Stimulated activated CD4-positive, alpha-beta T cell treated with anti-CD3 and anti-CD28 coated beads, Interleukin-15, amount 100 ng/mL, for 48 hours (primary cell): ENCODE data around the gene HOXA5.

Experiments
- DNase-seq, 2 donors: peaks; one replicate each; pipeline ENCODE4 v3.0.0-alpha.2; 2020; ENCODE audit warnings: low read depth in 2 of 2

The HOXA5 gene

GRCh38 chr7:27107391-27108381 lies 35.8 kb downstream of the HOXA5 start:
- DNase-seq: no peak

GRCh38 chr7:27106901-27107240 lies 36.6 kb downstream of the HOXA5 start:
- no peak for DNase-seq

GRCh38 chr7:27106181-27106900 lies 37.1 kb downstream of the HOXA5 start:
- no peak for DNase-seq

- no peak for DNase-seq
These were observed 38.0 kb downstream of the HOXA5 start for GRCh38 chr7:27105301-27106031.

GRCh38 chr7:27104341-27105058 lies 39.0 kb downstream of the HOXA5 start:
- no peak for DNase-seq

- DNase-seq: no peak
These were observed 39.8 kb downstream of the HOXA5 start for GRCh38 chr7:27103489-27104226.

GRCh38 chr7:27102581-27103442 lies 40.7 kb downstream of the HOXA5 start, which contains the start of gene HOXA2:
HOXA2 (minus strand) TSS chr7:27102683; CDS start chr7:27102500, 183 bp downstream.
- no peak for DNase-seq

GRCh38 chr7:27101957-27102580 lies 41.4 kb downstream of the HOXA5 start:
- no peak for DNase-seq

GRCh38 chr7:27101171-27101956 lies 42.1 kb downstream of the HOXA5 start:
- no peak for DNase-seq

GRCh38 chr7:27100694-27101170 lies 42.7 kb downstream of the HOXA5 start:
- DNase-seq: no peak

- no peak for DNase-seq
These were observed 43.8 kb downstream of the HOXA5 start for GRCh38 chr7:27099453-27100370.

- DNase-seq: no peak
These were observed 44.7 kb downstream of the HOXA5 start for GRCh38 chr7:27098578-27099451.

GRCh38 chr7:27097686-27098577 lies 45.5 kb downstream of the HOXA5 start:
- no peak for DNase-seq

- no peak for DNase-seq
These were observed 46.5 kb downstream of the HOXA5 start for GRCh38 chr7:27096768-27097514.
